AG09319 (cell line): ENCODE measurements around the gene ARMH3.

ENCODE experiments used
- DNase-seq: peaks from one replicate; pipeline ENCODE4 v3.0.0-alpha.2; 2010; ENCODE audit warnings: low read depth; ENCODE audit errors: extremely low read depth
- CTCF ChIP-seq: IDR thresholded peaks from 2 replicates; pipeline ENCODE4 v1.5.1; 2011; ENCODE audit warnings: low read depth, mild to moderate bottlenecking, inconsistent platforms, low read length, moderate library complexity

ARMH3 gene

DNA sequence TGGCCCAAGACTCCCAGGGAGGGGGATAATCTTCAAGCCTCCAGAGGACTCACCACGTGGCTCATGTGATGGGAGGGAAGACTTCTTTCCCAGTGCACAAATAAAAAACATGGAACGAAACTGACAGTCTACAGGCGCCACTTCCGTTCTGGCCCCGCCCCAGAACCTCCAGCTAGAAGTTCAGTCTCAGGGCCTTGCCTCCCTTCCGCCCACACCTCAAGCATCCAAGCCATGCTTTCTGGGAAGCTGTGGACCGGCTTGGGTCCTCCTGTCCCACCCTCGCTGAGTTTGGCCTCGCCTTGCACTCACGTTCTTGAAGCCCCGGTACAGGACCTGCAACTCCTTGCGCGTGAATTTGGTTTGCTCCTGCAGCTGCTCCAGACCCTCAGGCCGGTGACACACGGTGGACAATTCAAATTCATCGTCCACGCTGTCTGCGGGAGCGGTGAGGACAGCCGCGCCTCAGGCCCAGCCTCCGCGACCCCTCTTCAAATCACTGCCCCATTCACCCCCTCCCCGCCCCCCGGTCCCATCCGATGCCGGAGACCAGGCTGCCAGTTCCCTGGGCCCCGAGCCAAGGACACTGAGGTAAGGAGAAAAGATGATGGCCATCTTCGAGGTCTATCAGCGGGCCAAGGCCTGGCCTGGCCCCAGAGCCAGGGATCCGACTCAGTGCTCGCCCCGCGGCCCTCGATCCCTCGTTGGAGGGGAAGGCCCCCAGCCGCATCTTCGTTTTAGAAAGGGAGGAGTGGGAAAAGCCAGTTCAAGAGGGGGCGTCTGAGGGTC lies 227.0 kb downstream of the ARMH3 start:
- no peak for DNase-seq
- no peak; the same call in 1 of the 2 replicates for TF ChIP-seq CTCF

DNA sequence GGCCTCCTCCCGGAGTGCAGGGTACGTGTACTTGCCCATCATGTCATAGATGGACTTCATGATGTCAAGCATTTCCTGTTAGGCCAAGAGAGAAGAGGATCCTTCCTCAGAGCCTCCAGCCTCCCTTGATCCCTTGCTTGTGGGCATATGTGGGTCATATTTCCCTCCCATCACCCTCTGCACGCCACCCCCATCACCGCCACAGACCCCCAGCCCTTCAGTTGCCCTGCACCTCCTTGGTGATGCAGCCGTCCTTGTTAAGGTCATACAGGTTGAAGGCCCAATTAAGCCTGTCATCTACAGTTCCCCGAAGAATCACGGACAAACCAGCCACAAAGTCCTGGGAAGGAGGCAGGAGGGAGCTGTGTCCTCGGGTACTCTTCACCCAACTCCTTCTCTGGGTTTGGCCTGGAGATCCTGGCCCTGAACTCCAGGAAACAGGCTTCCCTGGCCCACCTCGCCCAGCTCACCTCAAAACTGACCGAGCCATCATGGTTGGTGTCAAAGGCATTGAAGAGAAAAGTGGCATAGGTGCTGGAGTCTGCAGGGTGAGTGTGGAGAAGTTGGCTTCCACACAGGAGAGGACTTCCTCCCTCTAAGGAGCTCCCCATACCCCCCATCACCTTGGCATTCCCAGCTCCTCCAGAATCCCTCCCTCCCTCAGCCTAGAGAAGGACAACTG lies 227.9 kb downstream of the ARMH3 start:
- no peak for TF ChIP-seq CTCF

DNA sequence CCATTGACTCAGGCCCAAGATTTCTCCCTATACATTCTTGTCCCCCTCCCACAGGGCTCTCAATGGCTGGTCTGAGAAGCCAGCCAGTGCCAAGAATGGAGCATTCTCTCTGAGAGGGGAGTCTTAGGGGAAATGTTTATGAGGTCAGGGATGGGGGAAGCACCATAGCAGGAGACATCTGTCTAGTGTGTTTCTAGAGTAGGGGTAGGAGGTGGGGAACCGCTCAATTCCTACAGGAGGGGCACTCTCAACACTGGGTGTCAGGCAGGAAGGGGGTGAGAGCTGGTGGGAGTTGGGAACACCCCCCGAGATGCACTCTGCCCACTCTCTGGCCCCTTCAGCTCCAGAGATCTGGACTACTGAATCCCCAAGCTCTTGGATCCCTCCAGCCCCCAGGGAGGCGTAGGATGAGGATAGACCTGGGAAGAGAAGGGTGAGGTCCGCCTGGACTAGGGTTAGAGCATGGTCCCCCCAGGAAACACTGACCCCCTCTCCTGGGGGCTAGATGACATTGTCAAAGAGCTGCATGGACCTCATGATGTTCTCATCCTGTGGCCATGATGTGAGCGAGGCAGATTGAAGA lies 229.0 kb downstream of the ARMH3 start:
- DNase-seq = no peak
- no peak for TF ChIP-seq CTCF

More for the DNA sequence above, 227.9 kb downstream of the ARMH3 start:
- no peak for DNase-seq

DNA sequence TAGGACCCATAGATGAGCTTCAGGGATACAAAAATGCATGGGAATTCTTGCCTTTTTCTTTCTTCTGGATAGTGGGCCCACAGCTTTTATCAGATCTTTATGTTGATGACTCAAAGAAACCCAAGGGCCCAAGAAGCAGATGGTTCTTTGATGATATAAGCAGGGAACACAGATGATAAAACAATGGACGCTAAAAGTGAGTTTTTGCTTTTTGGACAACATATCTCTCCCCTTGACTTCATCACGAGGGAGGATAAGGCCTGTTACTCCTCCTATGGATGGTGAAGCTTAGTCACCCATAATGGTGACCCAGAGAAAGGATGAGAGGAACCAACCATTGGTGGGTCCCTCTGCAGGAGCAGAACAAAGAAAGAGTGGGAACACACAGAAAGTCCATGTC lies 231.2 kb downstream of the ARMH3 start:
- no peak for DNase-seq
- no peak for TF ChIP-seq CTCF

- DNase-seq = no peak
- TF ChIP-seq CTCF = no peak
These were observed 236.9 kb downstream of the ARMH3 start for GRCh38 chr10:101818872-101819633.

DNA sequence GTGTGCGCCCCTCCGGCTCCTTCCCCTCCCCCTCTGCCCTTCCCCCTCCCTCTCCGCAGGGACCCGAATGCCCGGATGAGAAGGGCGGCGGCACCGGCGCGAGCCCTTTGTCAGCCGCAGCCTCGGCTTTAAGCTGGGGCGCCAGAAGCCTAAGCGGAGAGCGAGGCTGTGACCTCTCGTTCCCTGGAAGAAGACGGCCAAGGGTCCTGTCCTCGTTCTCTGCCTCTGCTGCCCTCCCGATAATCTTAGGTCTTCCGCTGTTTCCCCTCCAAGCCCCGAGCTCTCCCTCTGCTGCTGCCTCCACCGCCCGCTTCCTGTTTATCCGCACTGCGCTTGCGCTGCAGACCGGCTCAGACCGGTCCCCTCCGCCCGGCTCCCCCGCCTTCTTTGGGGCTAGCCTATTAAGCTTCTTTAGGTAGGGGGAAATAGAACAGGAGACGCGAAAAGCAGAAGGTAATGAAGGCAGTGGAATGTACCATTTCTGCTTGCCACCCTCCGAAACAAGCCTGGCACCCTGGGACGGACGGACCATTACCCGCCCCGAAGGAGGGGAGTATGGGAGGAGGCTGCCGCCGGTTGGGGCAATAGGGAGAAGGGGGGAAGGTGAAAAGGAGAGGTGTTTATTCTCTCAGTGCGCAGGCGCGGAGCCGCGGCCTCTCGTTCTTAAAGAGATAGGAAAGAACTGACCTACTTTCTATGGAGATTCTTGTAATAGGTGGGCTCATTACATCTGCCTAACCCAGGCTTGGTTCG lies 237.7 kb downstream of the ARMH3 start, which contains the start of gene OGA:
TSS of gene OGA (minus strand) at position 326 of the 753 bp plus-strand sequence. CDS start 422 bp downstream, outside the sequence.
- DNase-seq = peak; percentile 100
- TF ChIP-seq CTCF = no peak
